Choroid plexus epithelial cell (primary cell): ENCODE measurements around the gene GPATCH2.
"Not testable (repeated sequence)": the region's sequence is repeated elsewhere in the genome, so short reads cannot be mapped to it uniquely, and the experiment has no call there.

ENCODE experiments used
- DNase-seq: peaks from one replicate; pipeline ENCODE4 v3.0.0-alpha.2; 2010; ENCODE audit warnings: low read depth
- H3K4me3 ChIP-seq: 2 replicates; pipeline ENCODE4 v1.5.1; 2011; ENCODE audit warnings: low read depth, mild to moderate bottlenecking, control low read depth, low read length, moderate library complexity
- TF ChIP-seq, protein P1 (sequence below): conservative IDR thresholded peaks from 2 replicates; pipeline ENCODE4 v1.5.1; 2011; ENCODE audit warnings: low read depth, mild to moderate bottlenecking, control low read depth, inconsistent platforms, low read length, moderate library complexity

Gene GPATCH2

DNA sequence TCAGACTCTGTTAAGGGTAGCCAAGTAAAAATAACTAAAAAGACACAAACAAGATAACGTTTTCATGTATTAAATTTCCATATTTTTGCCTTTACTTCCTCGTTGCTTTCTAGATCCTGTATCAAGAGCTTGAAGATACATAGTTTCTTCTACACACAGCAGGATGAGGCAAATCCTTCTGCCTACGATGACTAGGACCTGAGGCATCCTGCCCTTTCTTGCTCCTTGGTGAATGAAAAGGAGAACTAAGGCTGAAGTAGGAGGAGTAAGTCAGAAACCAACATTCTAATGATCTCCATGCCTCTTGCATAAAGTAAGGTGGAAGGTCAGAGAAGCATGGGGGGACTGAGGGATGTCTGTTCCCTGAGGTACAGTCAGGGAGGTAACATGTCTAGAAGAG lies 102.6 kb downstream of the GPATCH2 start:
- DNase-seq, result peak; percentile 84
- H3K4me3 ChIP-seq, result no peak overlapping the region
- TF ChIP-seq, protein P1, sequence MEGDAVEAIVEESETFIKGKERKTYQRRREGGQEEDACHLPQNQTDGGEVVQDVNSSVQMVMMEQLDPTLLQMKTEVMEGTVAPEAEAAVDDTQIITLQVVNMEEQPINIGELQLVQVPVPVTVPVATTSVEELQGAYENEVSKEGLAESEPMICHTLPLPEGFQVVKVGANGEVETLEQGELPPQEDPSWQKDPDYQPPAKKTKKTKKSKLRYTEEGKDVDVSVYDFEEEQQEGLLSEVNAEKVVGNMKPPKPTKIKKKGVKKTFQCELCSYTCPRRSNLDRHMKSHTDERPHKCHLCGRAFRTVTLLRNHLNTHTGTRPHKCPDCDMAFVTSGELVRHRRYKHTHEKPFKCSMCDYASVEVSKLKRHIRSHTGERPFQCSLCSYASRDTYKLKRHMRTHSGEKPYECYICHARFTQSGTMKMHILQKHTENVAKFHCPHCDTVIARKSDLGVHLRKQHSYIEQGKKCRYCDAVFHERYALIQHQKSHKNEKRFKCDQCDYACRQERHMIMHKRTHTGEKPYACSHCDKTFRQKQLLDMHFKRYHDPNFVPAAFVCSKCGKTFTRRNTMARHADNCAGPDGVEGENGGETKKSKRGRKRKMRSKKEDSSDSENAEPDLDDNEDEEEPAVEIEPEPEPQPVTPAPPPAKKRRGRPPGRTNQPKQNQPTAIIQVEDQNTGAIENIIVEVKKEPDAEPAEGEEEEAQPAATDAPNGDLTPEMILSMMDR, result no peak

GRCh38 chr1:217527151-217527550 lies 103.7 kb downstream of the GPATCH2 start:
- TF ChIP-seq, protein P1, result no peak
- H3K4me3 ChIP-seq, result no peak overlapping the region
- DNase-seq, result no peak

DNA sequence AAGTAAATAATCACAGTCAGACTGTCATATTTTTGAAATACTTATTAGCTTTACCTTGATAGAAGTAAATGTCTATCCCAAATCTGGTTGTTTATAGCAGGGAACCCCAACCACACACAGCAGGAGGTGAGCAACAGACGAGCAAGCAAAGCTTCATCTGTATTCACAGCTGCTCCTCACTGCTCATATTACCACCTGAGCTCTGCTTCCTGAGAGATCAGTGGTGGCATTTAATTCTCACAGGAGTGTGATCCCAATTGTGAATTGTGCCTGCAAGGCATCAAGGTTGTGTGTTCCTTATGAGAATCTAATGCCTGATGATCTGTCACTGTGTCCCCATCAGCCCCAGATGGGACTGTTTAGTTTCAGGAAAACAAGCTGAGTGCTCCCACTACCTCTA lies 104.3 kb downstream of the GPATCH2 start:
- no peak overlapping the region for H3K4me3 ChIP-seq
- DNase-seq, result peak; percentile 48
- TF ChIP-seq, protein P1, result no peak

DNA sequence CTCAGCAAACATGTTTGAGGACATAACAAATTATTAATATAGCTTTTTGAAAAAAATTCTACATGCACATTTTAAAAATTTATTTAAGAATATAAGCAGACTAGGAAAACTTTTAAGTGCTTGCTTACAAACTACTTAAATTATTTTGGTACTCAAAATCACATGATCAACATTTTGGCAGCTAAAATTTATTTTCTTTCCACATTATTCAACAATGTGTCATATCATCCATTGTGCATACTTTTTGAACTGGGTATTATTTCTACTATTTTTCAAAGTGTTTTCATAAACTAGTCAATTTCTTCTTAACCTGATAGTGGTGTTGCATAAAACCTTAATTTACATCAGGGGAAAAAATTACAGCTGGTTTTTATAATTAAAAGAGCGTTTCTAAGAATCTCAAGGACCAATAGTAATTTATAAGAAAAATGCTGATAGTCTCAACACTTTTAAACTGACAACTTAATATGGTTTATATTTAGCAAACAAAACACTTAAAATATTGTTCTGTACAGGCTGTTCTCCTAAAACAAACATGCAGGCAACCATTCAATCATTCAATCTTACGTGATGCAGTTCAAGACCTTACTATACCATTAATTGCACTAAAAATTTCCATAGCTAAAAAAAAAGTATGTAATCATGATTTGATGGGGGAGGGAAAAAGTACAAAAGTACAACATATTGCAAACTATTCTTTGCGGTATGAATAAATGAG lies 105.0 kb downstream of the GPATCH2 start:
- no peak overlapping the region for H3K4me3 ChIP-seq
- peak; percentile 65 for DNase-seq
- TF ChIP-seq, protein P1, result no peak

DNA sequence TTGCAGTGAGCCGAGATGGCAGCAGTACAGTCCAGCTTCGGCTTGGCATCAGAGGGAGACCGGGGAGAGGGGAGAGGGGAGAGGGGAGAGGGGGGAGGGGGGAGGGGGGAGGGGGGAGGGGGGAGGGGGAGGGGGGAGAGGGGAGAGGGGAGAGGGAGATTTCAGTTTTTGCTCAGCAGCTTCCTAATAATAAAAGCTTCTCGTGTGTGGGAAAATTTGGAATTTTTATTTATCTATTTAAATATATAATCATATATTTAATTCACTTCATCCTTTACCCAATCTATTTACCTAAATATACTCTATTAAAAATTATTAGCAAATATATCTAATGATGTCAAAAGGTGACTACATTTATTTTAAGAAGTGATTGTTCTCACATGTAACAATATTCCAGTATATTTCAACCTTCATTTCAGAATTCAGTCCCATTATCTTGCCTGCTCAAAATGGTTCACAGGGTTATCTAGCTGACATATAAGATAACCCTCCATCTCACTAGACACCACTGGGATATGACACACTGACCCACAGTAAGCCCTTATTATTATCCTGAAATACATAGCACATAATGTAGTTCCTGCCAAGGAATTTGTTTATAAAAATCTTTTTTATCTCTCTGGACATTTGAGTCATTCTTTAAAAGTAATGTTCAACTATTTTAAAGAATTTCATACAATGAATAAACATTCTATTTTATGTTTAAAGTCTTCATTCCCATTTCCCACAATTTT lies 105.9 kb downstream of the GPATCH2 start:
- TF ChIP-seq, protein P1, result no peak
- no peak overlapping the region for H3K4me3 ChIP-seq

DNA sequence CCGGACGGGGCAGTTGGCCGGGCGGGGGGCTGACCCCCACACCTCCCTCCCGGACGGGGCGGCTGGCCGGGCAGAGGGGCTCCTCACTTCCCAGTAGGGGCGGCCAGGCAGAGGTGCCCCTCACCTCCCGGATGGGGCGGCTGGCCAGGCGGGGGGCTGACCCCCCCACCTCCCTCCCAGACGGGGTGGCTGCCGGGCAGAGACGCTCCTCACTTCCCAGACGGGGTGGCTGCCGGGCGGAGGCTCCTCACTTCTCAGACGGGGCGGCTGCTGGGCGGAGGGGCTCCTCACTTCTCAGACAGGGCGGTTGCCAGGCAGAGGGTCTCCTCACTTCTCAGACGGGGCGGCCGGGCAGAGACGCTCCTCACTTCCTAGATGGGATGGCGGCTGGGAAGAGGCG lies 107.0 kb downstream of the GPATCH2 start:
- H3K4me3 ChIP-seq, DNase-seq: not testable (repeated sequence)

More for the DNA sequence above, 105.9 kb downstream of the GPATCH2 start:
- peak; percentile 57 for DNase-seq

- H3K4me3 ChIP-seq, result no peak overlapping the region
- peak; percentile 37 for DNase-seq
- TF ChIP-seq, protein P1, result peak; percentile 28
These were observed 108.6 kb downstream of the GPATCH2 start for GRCh38 chr1:217522277-217522676.
